Mesendoderm (in vitro differentiated cells): ENCODE results near the gene SUMF1.

ENCODE experiments used
- DNase-seq: peaks from one replicate; pipeline ENCODE4 v3.0.0; 2013
- H2AK5ac ChIP-seq: 2 replicates; pipeline ENCODE4 v1.6.1; 2013; ENCODE audit warnings: low read length, inconsistent platforms
- H2BK120ac ChIP-seq: 2 replicates; pipeline ENCODE4 v1.6.1; 2013; ENCODE audit warnings: low read depth, mild to moderate bottlenecking, low read length, moderate library complexity, mixed read lengths
- H2BK15ac ChIP-seq: replicated peaks from 2 replicates; pipeline ENCODE4 v1.6.1; 2013; ENCODE audit warnings: low read depth, mild to moderate bottlenecking, moderate library complexity
- H2BK5ac ChIP-seq: 2 replicates; pipeline ENCODE4 v1.6.1; 2013; ENCODE audit warnings: low read length, inconsistent platforms
- H3K18ac ChIP-seq: 2 replicates; pipeline ENCODE4 v1.6.1; 2013; ENCODE audit warnings: mild to moderate bottlenecking, low read length, mixed read lengths
- H3K23ac ChIP-seq: one replicate; pipeline ENCODE4 v1.6.1; 2013; ENCODE audit warnings: low read length
- H3K27ac ChIP-seq: 2 replicates; pipeline ENCODE4 v1.5.1; 2013; ENCODE audit warnings: low read depth, mild to moderate bottlenecking, inconsistent platforms, low read length, moderate library complexity
- H3K27me3 ChIP-seq: 2 replicates; pipeline ENCODE4 v1.6.1; 2013; ENCODE audit warnings: low read length, control low read depth, mild to moderate bottlenecking, inconsistent platforms; ENCODE audit not compliant: insufficient read depth, poor library complexity
- H3K36me3 ChIP-seq: 2 replicates; pipeline ENCODE4 v1.6.1; 2013; ENCODE audit warnings: low read length, inconsistent platforms; ENCODE audit not compliant: control insufficient read depth, insufficient read depth
- H3K4ac ChIP-seq: one replicate; pipeline ENCODE4 v1.6.1; 2013; ENCODE audit warnings: low read depth, mild to moderate bottlenecking, low read length, moderate library complexity
- H3K4me1 ChIP-seq: 2 replicates; pipeline ENCODE4 v1.6.1; 2013; ENCODE audit warnings: low read depth, low read length, inconsistent platforms; ENCODE audit not compliant: control insufficient read depth
- H3K4me2 ChIP-seq: 2 replicates; pipeline ENCODE4 v1.6.1; 2013; ENCODE audit warnings: low read length
- H3K4me3 ChIP-seq: 2 replicates; pipeline ENCODE4 v1.5.1; 2013; ENCODE audit warnings: mild to moderate bottlenecking, low read length
- H3K56ac ChIP-seq: one replicate; pipeline ENCODE4 v1.6.1; 2013; ENCODE audit warnings: low read length
- H3K79me1 ChIP-seq: 2 replicates; pipeline ENCODE4 v1.6.1; 2013; ENCODE audit warnings: low read length, inconsistent platforms
- H3K79me2 ChIP-seq: 2 replicates; pipeline ENCODE4 v1.6.1; 2013; ENCODE audit warnings: mild to moderate bottlenecking, low read length; ENCODE audit not compliant: control insufficient read depth, insufficient read depth
- H3K9ac ChIP-seq: 2 replicates; pipeline ENCODE4 v1.6.1; 2013; ENCODE audit warnings: low read length, inconsistent platforms
- H4K5ac ChIP-seq: one replicate; pipeline ENCODE4 v1.6.1; 2013; ENCODE audit warnings: low read length
- H4K8ac ChIP-seq: one replicate; pipeline ENCODE4 v1.6.1; 2013; ENCODE audit warnings: low read depth, mild to moderate bottlenecking, control low read depth, low read length, moderate library complexity
- WGBS: extraction: QIAGEN DNeasy Blood & Tissue Kit; methylation state at CpG from one replicate; pipeline ENCODE4 v1.1.7; 2013; ENCODE audit warnings: low lambda C conversion rate, missing lambda C conversion rate; ENCODE audit not compliant: insufficient coverage; ENCODE audit errors: extremely low coverage; 5-methylcytosine and 5-hydroxymethylcytosine counted together

Gene SUMF1

DNA sequence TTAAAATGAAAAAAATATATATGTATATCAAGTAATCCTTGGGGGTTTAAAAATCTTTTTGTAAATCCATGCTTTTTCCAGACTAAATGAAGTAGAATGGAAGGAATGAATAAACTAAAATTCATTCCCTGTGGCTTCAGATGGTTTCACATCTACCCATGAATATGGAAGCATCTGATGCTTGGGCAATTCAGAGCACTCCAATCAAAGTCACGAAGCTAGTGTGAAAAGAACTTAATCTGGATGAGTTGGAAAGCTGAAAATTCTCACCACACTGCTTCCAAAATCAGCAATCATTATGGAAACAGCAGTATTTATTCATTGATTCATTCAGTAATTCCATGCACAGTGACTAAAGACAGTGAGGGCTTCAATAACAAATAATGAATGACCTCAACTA lies 55.2 kb downstream of the SUMF1 start:
- no peaks in the 10 kb centered on the region for H3K36me3 ChIP-seq
- H2AK5ac ChIP-seq, result no peak overlapping the region
- no peaks in the 10 kb centered on the region for H3K79me2 ChIP-seq
- no peak overlapping the region for H2BK5ac ChIP-seq
- H4K5ac ChIP-seq, result no peak overlapping the region
- no peaks in the 10 kb centered on the region for H3K79me1 ChIP-seq
- WGBS, result no CpG with 5 or more reads among the region's 1 CpG
- no peak overlapping the region for H3K23ac ChIP-seq
- H4K8ac ChIP-seq, result no peak overlapping the region
- H3K4me1 ChIP-seq, result no peaks in the 10 kb centered on the region
- no peak overlapping the region for H3K9ac ChIP-seq
- H3K4me2 ChIP-seq, result no peak overlapping the region
- no peak overlapping the region for H3K18ac ChIP-seq
- H2BK15ac ChIP-seq, result no peak overlapping the region
- H3K4me3 ChIP-seq, result no peak overlapping the region
- no peak overlapping the region for H2BK120ac ChIP-seq
- DNase-seq, result no peak
- no peak overlapping the region for H3K56ac ChIP-seq
- no peaks in the 10 kb centered on the region for H3K27me3 ChIP-seq
- H3K4ac ChIP-seq, result no peak overlapping the region
- no peak overlapping the region for H3K27ac ChIP-seq

DNA sequence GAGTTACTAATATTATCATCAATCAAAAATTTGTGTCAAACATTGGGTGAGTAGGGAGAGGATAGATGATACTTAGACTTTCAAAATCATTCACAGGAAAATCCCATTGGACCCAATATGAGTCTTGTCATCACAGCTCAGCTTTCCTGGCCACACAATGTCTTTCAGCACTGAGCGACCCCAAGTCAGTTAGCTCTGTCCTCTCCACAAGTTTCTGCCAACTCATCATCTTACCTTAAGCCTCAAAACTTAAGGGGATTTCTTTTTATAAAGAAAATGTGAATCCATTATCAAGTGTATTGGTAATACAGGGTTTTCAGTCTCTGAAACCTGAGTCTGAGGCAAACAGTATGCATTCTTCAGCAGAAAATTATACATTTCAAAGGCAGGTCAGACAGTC lies 55.8 kb downstream of the SUMF1 start:
- H3K18ac ChIP-seq, result no peak overlapping the region
- H3K4ac ChIP-seq, result no peak overlapping the region
- no peaks in the 10 kb centered on the region for H3K36me3 ChIP-seq
- H2BK5ac ChIP-seq, result no peak overlapping the region
- H2AK5ac ChIP-seq, result no peak overlapping the region
- no peak overlapping the region for H3K23ac ChIP-seq
- H3K27ac ChIP-seq, result no peak overlapping the region
- H3K56ac ChIP-seq, result no peak overlapping the region
- no peak for DNase-seq
- H3K9ac ChIP-seq, result no peak overlapping the region
- H3K4me3 ChIP-seq, result no peak overlapping the region
- no peaks in the 10 kb centered on the region for H3K79me2 ChIP-seq
- H4K5ac ChIP-seq, result no peak overlapping the region
- no peak overlapping the region for H2BK15ac ChIP-seq
- H2BK120ac ChIP-seq, result no peak overlapping the region
- H3K27me3 ChIP-seq, result no peaks in the 10 kb centered on the region
- no peak overlapping the region for H4K8ac ChIP-seq
- no peaks in the 10 kb centered on the region for H3K4me1 ChIP-seq
- no peaks in the 10 kb centered on the region for H3K79me1 ChIP-seq
- no peak overlapping the region for H3K4me2 ChIP-seq
- no CpG with 5 or more reads among the region's 1 CpG for WGBS

DNA sequence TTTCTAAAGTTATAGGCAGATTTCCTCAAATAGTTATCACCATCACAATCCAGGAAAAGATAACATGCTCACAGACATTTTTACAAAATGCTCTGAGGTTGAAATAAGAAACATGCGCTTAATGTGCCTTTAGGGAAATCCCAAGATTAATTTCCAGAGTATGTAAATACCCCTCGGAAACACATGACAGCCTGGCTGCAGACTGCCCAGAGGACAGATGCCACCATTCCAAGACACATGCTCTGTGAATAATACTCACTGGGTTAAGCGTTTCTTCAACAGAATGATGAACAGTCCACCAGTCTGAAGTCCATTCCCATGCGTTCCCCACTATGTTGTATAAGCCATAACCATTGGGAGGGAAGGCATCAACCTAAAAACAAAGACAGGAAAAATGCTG lies 56.5 kb downstream of the SUMF1 start:
- no peaks in the 10 kb centered on the region for H3K79me1 ChIP-seq
- H3K27ac ChIP-seq, result no peak overlapping the region
- DNase-seq, result no peak
- no peak overlapping the region for H2BK5ac ChIP-seq
- H3K4me1 ChIP-seq, result no peaks in the 10 kb centered on the region
- H3K79me2 ChIP-seq, result no peaks in the 10 kb centered on the region
- no peak overlapping the region for H2BK15ac ChIP-seq
- no CpG with 5 or more reads among the region's 4 CpGs for WGBS
- H3K4ac ChIP-seq, result no peak overlapping the region
- H3K4me2 ChIP-seq, result no peak overlapping the region
- no peaks in the 10 kb centered on the region for H3K27me3 ChIP-seq
- H3K56ac ChIP-seq, result no peak overlapping the region
- H3K18ac ChIP-seq, result no peak overlapping the region
- no peak overlapping the region for H3K4me3 ChIP-seq
- H4K8ac ChIP-seq, result no peak overlapping the region
- H4K5ac ChIP-seq, result no peak overlapping the region
- H3K36me3 ChIP-seq, result no peaks in the 10 kb centered on the region
- H2AK5ac ChIP-seq, result no peak overlapping the region
- H3K9ac ChIP-seq, result no peak overlapping the region
- no peak overlapping the region for H3K23ac ChIP-seq
- H2BK120ac ChIP-seq, result no peak overlapping the region

DNA sequence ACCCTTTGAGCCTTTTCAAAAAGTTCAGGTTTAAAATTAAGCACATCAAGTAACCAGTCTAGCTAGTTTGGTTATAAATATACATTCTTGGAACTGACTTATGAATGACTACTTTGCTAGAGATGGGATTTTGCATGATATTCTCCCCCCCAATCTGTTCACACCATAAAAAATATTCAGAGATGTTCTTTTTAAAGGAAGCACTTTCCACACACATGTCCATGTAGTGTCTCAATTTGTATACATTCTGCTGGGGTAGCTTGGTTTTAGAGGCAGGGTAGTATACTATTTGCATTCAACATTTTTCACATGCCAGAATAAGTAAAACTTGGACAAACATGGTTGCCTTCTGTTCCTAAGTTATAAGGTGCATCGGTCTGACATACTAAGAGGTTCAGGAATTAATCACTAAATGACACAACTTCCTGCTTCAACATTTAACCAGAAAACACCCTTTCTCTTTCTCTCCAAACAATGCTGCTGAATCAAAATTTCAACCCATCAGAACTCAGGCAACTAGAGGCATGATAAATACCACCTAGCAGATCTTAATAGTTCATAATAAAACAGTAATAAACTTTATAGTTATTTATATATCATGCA lies 57.0 kb downstream of the SUMF1 start:
- H3K4me2 ChIP-seq, result no peak overlapping the region
- H3K36me3 ChIP-seq, result no peaks in the 10 kb centered on the region
- no peak overlapping the region for H4K8ac ChIP-seq
- no peaks in the 10 kb centered on the region for H3K79me2 ChIP-seq
- no peak overlapping the region for H2AK5ac ChIP-seq
- H3K27ac ChIP-seq, result no peak overlapping the region
- H3K27me3 ChIP-seq, result no peaks in the 10 kb centered on the region
- H4K5ac ChIP-seq, result no peak overlapping the region
- H2BK120ac ChIP-seq, result no peak overlapping the region
- H3K4me1 ChIP-seq, result no peaks in the 10 kb centered on the region
- H2BK5ac ChIP-seq, result no peak overlapping the region
- no peak overlapping the region for H3K4me3 ChIP-seq
- DNase-seq, result no peak
- no CpG with 5 or more reads among the region's 1 CpG for WGBS
- H3K9ac ChIP-seq, result no peak overlapping the region
- no peak overlapping the region for H3K4ac ChIP-seq
- H3K79me1 ChIP-seq, result no peaks in the 10 kb centered on the region
- H3K18ac ChIP-seq, result no peak overlapping the region
- H3K23ac ChIP-seq, result no peak overlapping the region
- no peak overlapping the region for H3K56ac ChIP-seq
- H2BK15ac ChIP-seq, result no peak overlapping the region

DNA sequence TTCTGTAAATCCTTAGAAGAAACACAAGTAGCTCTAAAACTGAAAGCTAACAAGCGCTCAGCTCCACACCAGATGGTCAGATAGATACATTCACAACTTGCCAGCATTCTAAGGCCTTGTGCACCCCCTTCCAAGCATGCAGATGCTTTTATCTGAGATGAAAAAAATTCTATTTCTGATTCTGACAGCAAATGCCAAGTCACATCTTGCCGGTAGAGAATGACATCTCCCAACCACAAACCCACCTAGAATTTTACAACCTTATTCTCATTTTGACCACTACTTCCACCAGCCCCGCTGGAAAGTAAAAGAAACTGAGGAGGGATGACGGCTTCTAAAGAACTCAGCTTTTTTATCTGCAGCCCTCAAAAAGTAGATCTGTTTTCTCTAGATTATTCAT lies 57.7 kb downstream of the SUMF1 start:
- Histone ChIP-seq H3K79me2 (no peaks in the 10 kb centered on the region), H3K56ac (no peak overlapping the region), H3K4ac (no peak overlapping the region), H3K4me2 (no peak overlapping the region), H3K4me3 (no peak overlapping the region), H3K27ac (no peak overlapping the region), H3K27me3 (no peaks in the 10 kb centered on the region), H3K4me1 (no peaks in the 10 kb centered on the region), H2AK5ac (no peak overlapping the region), H4K8ac (no peak overlapping the region), H2BK15ac (no peak overlapping the region), H3K18ac (no peak overlapping the region), H3K36me3 (no peaks in the 10 kb centered on the region), H2BK5ac (no peak overlapping the region), H4K5ac (no peak overlapping the region), H3K23ac (no peak overlapping the region), H3K9ac (no peak overlapping the region), H2BK120ac (no peak overlapping the region), H3K79me1 (no peaks in the 10 kb centered on the region)
- DNase-seq, result no peak
- WGBS, result no CpG with 5 or more reads among the region's 4 CpGs

DNA sequence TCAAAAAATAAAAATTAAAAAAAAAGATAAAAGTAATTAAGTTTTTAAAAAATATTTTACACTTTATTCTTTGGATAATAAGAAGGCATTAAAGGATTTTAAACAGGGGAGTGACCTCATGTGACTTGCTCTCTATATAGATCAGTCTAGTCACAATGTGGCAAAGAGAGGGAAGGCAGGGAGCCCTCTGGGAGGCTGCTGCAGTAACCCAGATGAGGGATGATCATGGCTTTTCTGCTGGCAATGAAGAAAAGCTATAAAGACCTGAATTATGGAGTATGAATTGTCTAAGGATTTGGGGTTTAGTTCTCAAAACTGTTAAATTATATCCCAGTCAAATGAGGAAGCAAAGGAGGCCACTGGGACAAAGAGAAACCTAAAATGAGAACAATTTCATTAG lies 58.1 kb downstream of the SUMF1 start:
- H3K4me3 ChIP-seq, result no peak overlapping the region
- H2AK5ac ChIP-seq, result no peak overlapping the region
- H3K27me3 ChIP-seq, result no peaks in the 10 kb centered on the region
- H3K9ac ChIP-seq, result no peak overlapping the region
- H3K18ac ChIP-seq, result no peak overlapping the region
- DNase-seq, result no peak
- no peak overlapping the region for H3K23ac ChIP-seq
- H4K5ac ChIP-seq, result no peak overlapping the region
- H3K79me1 ChIP-seq, result no peaks in the 10 kb centered on the region
- no peaks in the 10 kb centered on the region for H3K79me2 ChIP-seq
- H3K4me1 ChIP-seq, result no peaks in the 10 kb centered on the region
- no peak overlapping the region for H3K56ac ChIP-seq
- H3K27ac ChIP-seq, result no peak overlapping the region
- no peak overlapping the region for H3K4ac ChIP-seq
- H3K4me2 ChIP-seq, result no peak overlapping the region
- H3K36me3 ChIP-seq, result no peaks in the 10 kb centered on the region
- no peak overlapping the region for H2BK120ac ChIP-seq
- H2BK15ac ChIP-seq, result no peak overlapping the region
- no peak overlapping the region for H2BK5ac ChIP-seq
- no peak overlapping the region for H4K8ac ChIP-seq
